GM21576 (cell line): Measurements from ENCODE around the gene RNF126.
"Not testable (repeated sequence)": the region's sequence is repeated elsewhere in the genome, so short reads cannot be mapped to it uniquely, and the experiment has no call there.

Experiments
- ATAC-seq: cut with Tn5 transposase; IDR thresholded peaks from one replicate; pipeline ENCODE4 v1.9.1; 2021; ENCODE audit warnings: mild to moderate bottlenecking, moderate library complexity; ENCODE audit not compliant: unreplicated experiment

Gene RNF126

DNA sequence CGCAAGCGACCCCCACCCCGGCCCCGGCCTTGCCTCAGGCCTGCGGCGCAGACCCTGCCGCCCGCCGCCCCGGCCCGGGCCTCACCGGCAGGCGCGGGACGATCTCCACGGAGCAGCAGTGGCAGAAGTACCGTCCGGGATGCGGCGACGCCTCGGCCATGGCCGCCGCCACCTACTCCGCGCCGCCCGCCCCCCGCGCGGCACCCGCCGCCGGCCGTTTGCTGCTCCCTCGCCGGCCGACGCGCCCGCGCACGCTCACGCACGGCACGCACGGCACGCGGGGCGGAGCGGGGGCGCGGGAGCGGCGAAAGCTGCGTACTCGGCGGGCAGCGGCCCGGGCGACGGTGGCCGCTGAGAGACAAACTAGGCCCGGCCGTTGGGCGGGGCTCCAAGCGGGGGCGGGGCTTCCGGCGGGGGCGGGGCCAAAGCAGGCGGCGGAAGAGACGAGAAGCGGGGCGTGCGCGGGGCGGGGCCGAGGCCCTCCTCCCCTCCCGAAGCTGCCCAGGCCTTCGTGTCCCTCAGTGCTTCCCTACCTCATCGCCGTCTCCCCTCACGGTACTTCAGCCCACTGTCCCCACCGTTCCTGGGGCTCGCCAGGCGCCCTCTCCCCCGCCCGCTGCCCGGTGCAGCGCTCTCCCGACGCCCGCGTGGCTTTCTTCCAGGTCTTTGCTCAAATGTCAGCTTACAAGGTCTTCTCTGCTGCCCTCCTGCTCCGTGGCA, at the start of gene RNF126:
RNF126 (minus strand) TSS at position 253 of the 720 bp plus-strand sequence; CDS start at position 160, 93 bp downstream.
- ATAC-seq, result peak; percentile 47

DNA sequence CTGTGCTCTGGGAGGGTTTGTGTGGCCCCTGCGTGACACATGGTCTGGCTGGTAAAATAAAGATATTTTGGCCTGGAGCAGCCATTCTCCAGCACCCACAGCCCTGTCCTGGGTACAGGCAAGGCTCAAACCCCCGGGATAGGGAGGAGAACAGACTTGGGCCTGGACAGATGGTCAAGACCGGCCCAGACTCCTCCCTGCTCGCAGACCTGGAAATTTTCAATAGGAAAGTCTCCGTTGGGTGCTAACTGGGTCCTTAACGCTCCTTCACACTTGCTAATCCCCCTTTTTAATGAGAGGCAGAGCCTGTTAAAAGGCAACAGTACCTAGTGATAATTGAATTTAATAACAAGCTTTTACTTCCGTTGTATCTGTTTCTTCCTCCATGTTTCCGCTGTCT, 48.2 kb upstream of the RNF126 start:
- no peak for ATAC-seq

DNA sequence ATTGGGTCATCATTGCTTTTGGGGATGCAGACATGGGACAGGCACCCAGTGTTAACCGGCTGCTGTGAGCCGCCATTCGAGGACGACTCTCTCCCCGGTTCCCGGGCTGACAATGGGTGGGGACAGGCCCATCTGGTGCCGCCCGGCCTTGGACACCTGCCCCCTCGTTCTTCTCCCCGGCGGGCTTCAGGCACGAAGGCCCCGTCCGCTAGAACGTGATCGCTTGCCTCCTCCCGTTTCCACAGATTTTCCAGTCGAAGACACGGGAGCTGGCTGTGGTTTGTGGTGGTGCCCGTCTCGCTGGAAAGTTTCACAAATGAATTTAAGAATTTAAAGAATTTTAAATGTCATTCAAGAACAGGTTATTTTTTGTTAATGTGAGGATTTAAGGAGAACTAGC, 47.8 kb upstream of the RNF126 start:
- no peak for ATAC-seq

DNA sequence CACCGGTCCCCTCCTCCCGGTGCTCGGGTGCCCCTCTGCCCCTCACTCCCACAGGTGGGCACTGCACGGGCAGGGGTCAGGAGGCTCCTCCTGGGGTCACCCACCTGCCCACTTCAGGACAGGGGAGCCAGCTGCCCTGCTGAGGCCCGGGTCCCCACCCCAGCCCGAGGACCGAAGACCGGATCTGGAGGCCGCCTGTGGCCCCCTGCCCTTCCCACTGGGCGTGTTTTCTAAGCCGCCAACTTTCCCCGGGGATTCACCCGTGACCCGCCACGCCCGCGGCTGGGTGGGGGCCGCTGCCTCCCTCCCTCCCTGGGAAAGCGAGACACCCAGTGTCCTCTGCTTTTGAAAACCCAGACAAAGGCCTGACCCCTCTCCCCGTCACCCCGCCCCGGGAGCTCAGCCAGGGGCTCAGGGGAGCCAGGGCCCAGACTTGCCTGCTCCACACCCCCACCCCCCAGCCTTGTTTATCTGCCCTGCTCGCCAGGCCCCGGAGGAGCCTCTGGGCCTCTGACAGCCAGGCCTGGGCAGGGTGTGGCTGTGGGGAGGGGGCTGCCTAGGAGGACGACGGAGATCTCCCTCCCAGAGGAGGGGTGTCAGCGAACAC, 47.1 kb upstream of the RNF126 start:
- no peak for ATAC-seq

DNA sequence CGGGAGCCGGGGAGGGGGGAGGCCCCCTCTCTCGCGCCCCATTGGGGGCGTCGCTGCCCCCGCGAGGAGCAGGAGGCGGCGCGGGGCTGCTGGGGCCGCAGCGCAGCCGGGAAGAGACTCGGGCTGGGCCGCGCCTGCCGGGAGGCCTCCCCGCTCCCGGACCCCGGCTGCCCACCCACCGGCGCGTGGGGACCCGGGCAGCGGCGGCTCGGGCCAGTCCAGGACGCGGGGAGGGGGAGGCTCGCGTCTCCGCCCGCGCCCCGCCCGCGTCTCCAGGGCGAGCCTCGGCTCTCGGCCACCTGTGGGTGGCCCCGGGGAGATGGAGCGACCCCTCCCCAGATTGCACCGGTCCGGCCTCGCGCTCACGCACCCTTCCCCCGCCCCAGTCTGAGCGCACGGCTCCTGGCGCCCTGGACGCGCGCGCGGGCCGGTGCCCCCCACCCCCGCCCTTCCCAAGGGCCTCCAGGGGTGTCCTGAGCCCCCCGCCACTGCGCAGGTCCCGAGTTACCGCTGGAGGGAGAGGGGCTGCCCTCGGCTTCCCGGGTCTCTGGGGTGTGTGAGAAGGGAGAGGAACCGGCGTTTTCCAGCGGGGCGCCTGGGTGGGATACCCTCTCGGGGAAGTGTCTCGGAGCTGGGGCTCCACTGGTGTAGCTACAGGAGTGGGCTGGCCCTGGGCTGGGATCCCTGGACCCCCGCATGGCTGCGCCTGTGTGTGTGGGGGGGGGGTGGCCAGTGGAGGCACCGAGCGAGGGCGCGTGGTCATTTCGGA, 46.4 kb upstream of the RNF126 start:
- no peak for ATAC-seq

DNA sequence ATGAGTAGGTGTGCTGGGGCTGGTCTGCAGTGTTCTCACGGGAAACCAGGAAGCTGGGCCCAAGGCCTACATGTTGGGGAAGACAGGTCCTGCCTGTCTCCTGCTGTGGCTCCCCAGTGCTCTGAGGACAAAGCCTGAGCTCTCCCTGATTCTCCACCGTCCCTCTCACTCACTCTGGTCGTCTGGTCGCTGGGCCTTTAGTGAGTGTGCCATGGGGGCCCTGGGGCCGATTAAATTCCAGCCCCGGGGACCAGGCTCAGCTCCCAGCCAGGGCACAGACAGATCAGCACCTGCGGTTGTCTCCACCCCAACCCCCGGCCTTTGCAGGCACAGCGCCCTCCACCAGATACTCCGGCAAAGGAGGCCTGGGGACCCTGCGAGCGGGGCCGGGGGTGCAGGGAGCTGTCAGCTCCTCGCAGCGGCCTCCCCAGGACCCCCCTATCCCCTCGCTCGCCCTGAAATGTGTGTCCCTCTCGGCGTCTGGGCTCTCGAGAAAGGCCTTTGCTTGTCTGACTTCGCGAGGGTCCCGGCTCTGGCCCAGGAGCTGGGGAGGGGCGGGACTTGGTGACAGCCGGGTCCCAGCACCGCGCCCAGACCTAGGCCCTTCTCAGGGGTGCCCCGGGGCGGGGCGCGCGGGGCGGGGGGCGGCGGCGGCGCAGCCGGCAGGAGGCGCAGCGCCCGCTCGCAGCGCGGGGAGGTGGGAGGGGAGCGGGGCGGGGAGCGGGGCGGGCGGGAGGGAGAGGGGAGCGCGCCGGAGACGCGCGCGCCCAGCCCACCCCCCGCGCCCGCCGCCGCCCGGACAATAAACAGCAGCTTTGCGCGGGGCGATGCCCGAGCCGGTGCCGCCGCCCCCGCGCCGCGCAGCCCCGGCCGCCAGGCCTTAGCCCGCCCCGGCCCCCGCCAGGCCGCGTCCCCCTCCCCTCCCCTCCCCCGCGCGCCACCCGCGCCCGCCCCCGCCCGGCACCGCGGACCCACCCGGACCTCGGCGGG, 45.4 kb upstream of the RNF126 start, which contains the start of gene PALM:
PALM (plus strand) TSS at position 782 of the 990 bp plus-strand sequence. CDS start 212 bp downstream, outside the sequence.
- no peak for ATAC-seq

DNA sequence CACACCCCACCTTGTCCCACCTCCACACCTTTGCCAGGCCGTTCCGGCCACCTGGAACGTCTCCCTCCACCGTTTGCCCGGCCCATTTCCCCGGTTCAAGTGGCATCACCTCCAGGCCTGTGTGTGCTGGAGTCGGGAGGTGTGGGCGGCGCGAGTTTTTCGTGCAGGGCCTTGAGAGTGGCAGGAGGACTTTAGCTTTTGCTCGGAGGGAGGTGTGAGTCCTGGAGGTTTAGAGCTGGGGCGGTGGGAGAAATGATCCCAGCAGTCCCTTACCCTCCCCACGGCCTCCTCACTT, 41.4 kb upstream of the RNF126 start:
- no peak for ATAC-seq

DNA sequence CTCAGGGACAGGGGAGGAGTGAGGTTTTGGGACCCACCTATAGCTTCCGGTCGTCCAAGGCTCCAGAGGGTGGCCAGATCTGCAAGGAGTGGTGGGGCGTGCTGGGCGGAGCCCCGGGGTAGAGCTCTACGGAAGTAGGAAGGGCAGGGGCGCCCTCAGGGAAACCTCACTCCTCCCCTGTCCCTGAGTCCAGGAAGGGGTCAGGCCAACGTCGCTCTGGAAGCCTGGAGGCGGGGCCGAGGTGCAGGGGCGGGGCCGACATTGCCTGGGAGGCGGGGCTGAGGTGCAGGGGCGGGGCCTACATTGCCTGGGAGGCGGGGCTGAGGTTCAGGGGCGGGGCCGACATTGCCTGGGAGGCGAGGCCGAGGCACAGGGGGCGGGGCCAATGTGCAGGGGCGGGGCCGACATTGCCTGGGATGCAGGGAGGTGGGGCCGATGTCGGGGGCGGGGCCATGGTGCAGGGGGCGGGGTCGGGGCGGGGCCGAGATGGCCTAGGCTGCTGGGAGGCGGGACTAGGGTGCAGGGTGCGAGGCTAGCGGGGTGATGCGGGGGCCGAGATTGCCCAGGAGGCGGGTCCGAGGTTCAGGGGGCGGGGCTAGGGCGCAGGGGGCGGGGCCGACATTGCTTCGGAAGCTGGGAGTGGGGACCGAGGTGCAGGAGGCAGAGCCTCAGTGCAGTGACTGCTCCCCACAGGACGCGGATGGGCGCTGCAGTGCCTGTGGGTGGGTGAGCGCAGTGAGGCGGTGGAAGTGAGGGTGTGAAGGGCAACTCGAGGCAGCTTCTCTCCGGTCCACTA, 40.8 kb upstream of the RNF126 start:
- ATAC-seq, result no peak

DNA sequence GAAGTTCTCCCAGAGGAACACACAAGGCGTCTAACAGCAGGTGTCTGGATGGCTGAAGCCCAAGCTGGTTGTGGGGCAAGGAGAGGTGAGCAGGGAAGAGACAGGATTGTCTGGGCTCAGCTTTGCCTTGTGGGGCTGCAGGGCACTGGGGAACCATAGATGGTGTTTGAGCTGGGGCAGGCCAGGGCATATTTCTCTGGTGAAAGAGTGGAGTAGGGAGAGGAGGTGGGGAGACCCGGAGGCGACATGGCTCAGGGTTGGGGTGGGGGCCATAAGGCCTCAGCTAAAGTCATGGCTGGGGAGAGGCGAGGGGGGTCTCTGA, 40.3 kb upstream of the RNF126 start:
- no peak for ATAC-seq

DNA sequence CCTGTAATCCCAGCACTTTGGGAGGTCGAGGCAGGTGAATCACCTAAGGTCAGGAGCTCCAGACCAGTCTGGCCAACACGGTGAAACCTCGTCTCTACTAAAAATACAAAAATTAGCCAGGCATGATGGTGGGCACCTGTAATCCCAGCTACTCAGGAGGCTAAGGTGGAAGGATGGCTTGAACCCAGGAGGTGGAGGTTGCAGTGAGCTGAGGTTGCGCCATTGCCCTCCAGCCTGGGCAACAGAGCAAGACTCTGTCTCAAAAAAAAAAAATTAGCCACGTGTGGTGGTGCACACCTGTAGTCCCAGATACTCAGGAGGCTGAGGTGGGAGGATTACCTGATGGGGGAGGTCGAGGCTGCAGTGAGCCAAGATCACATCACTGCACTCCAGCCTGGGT, 39.8 kb upstream of the RNF126 start:
- not testable (repeated sequence) for ATAC-seq

DNA sequence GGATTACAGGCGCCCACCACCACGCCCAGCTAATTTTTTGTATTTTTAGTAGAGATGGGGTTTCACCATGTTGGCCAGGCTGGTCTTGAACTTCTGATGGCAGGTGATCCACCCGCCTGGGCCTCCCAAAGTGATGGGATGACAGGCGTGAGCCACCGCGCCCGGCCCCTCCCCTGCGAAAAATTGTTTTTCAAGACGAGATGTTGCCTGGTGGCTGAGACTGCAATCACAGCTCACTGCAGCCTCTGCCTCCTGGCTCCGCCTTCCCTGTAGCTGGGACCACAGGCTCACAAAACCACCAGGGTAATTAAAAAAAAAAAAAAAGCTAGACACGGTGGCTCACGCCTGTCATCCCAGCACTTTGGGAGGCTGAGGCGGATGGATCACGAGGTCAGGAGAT, 36.9 kb upstream of the RNF126 start:
- not testable (repeated sequence) for ATAC-seq

DNA sequence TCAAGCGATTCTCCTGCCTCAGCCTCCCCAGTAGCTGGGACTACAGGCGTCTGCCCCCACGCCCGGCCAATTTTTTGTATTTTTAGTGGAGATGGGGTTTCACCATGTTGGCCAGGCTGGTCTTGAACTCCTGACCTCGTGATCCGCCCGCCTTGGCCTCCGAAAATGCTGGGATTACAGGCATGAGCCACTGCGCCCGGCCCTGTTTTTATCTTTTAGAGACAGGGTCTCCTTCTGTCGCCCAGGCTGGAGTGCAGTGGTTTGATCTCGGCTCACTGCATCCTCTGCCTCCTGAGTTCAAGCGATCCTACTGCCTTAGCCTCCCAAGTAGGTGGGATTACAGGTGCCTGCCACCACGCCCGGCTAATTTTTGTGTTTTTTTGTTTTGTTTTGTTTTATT, 35.5 kb upstream of the RNF126 start:
- ATAC-seq, result not testable (repeated sequence)

DNA sequence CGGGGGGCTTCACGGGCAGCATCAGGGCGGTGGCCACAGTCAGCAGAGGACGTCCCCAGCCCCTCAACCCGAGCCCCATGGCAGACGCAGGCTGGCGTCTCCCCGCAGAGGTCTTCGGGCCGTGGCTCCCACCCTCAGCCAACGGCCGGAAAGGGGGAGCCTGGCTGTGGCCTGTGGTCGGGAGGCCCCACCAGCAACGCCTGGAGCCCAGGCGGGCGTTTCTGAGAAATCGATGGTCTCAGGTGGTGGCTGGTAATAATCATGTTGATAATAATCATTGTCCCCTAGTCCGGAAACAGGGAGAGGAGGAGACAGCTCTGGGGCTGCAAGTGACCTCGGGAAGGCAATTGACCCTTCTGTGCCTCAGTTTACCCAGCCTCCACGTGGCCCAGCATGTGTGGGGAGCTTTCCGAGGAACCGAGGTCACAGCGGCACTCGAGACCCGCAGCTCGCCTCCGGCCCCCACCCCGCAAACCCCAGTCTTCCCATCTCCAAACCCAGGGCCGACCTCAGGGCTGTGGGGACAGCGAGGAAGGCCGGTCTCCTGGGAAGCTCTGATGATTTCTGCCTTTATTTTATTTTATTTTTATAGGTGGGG, 32.4 kb upstream of the RNF126 start, which contains the start of gene PRSS57:
PRSS57 (minus strand) TSS at position 101 of the 598 bp plus-strand sequence; CDS start at position 79, 22 bp downstream.
- no peak for ATAC-seq

DNA sequence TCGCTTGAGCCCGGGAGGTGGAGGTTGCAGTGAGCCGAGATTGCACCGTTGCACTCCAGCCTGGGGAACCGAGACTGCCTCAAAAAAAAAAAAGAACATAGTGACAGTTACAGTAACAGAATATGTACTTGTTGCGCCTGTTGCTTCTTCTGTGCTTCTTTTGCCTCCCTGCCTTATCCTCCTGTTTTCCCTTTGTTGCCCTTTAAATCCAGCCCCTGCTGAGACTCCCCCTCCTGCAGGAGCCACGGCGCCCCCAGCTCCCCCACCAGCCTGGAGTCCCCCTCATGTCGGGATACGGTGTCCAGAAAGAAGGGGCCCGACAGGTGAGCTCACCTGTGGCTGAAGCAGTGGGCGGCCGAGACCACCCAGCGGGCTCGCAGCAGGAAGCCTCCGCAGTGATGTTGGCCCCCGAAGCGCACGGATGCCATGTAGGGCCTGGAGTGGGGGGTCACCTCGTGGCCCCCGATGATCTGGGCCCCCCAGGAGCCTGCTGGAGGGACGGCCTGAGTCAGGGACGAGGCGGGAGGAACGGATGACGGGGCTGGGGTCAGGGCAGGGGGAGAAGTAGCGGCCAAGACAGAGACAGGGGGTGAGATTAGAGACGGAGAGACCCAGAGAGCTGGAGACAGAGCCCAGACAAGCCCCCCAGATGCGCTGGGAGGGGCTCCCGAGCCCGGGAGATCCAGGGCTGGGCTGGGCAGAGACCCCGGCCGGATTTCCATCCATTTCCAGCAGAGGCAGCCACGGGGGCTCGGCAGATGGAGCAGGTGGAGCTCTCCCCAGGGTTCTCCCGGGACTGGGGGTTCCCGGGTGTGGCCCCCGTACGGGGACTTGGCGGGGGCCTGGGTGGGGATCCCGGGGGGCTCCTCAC, 31.7 kb upstream of the RNF126 start:
- no peak for ATAC-seq

DNA sequence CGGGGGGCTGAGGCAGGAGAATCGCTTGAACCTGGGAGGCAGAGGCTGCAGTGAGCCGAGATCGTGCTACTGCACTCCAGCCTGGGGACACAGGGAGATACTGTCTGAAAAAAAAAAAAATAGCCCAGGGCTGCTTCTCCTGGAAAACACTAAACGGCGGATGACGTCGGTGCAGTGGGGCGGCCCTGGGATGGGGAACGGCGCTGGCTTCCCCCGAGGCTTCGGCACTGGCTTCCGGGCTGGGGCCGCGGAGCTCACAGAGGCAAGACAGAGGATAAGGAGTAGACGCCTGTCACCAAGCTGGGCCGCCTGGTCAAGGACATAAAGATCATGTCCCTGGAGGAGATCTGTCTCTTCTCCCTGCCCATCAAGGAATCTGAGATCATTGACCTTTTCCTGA, 27.2 kb upstream of the RNF126 start:
- no peak for ATAC-seq

DNA sequence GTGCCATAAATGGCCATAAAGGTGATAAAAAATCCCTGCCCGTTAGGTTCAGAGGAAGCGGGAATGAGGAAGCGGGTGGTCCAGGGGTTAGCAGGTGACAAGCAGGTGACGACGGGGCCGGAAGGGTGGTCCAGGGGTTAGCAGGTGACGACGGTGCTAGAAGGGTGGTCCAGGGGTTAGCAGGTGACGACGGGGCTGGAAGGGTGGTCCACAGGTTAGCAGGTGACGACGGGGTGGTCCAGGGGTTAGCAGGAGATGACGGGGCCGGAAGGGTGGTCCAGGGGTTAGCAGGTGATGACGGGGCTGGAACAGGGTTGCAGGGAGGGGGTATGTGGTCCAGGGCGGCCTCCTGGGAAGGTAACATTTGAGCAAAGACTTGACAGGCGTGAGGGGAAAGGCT, 26.0 kb upstream of the RNF126 start:
- no peak for ATAC-seq

DNA sequence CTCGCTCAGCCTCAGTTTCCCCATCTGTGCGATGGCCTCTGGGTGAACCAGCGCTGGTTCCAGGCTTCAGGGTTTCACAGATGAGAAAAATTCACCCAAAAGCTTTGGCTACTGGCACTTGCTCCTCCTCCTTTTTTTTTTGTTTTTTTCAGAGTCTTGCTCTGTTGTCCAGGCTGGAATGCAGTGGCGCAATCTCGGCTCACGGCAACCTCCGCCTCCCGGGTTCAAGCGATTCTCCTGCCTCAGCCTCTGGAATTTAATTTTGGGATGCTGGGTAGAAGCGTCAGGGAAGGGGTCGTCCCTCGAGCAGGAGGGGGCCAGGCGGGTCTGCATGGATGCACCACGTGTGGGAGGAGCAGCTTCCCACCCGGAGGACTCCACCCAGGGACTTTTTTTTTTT, 25.2 kb upstream of the RNF126 start:
- ATAC-seq, result no peak

DNA sequence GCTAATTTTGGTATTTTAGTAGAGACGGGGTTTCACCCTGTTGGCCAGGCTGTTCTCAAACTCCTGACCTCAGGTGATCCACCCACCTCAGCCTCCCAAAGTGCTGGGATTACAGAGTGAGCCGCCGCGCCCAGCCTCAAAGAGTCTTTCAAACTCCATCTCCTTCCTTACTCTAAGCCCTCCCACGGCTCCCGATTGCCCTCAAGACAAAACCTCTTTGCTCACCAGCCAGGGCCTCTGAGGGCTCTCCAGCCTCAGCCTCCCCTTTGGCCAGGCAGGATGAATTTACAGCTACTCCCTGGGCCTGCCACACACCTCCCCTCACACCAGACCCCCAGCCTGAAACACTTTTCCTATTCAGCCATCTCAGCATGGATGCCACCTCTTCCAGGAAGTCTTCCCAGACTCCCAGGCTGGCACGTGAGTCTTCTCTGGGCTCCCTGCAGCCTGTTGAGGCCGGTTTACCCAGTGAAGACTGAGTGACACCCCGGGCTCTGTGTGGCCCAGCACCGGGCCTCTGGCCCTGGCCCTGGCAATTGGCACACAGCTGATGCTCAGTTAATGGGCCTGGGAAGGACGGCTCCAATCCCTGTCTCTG, 24.7 kb upstream of the RNF126 start:
- ATAC-seq, result no peak
